Amygdala (tissue), 56 donors: ENCODE measurements around the gene POMT1.

Experiments used
- DNase-seq, 56 donors: peaks; one replicate each; lab custom pipeline; 2025; lab: John Stamatoyannopoulos, UW

Gene POMT1

DNA sequence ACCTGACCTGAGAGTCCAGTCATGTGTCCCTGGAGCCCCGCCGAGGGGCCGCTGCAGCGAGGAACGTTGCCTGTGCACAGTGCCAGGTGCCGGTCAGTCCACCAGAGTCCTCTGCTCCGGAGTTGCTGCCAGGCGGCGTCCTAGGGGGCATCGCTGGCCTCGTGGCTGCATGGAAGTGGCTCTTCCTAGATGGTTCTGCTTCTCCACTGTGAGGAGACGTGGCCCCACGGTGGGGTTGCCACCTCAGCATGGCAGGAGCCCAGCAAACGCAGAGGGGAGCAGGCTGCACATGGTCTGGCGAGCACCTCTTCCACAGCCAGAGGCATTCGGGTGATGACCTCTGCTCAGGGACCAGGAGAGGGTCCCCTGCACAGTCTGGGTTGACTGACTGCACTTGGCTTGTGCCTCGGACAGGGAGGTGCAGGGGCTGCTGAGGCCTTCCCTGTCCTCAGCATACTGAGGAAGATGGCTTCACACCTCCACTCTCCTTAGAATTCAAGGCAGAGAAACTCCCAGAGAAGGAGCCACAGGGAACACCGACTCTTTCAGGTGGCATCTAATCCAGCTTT, 25.9 kb upstream of the POMT1 start:
- peak in 3 of 56 donors; percentile 22 to 26 (median 26) for DNase-seq

DNA sequence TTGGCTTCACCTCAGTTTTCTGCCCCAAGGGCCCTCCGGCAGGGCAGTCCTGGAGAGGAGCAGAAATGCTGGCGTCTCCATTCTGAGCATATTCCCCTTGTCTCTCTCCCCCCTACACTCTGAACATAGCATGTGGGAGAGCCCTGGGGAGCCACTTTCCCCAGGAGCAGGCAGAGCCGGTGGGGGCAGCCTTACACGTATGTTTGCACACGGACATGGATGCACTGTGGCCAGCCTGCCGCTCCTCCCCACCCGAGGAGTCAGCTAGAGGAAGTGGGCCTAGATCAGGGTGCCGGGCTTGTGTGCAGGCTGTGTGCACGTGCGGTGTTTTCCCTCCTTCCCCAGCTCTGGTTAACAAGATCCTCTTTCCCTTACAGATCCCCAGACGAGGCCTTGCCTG, 25.4 kb upstream of the POMT1 start:
- no peak for DNase-seq

DNA sequence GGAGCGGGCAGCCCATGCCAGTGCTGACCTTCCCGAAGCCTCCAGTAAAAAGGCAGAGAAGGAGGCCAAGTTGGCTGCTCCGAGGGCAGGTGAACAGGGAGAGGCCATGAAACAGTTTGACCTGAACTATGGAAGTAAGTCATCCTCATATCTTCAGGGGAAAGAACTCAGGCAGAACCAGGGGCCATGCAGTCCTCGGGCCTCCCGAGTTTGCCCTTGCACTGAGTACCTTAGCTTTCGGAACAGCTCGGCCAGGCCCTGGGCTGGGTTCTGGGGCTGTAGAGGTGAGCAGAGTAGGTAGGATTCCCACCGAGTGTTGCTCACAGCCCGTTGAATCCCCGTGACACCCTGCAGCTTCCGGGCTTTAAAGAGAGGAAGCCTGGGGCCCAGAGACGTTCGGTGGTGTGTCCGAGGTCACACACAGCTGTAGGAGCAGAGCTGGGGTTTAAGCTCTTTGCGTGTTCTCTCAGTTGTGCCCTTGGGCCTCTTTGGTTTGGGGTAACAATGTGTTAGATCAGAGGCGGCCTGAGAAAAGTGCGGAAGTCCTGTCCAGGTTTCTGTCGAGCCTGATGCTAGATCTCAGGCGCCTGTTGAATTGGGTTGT, 24.8 kb upstream of the POMT1 start:
- no peak for DNase-seq

DNA sequence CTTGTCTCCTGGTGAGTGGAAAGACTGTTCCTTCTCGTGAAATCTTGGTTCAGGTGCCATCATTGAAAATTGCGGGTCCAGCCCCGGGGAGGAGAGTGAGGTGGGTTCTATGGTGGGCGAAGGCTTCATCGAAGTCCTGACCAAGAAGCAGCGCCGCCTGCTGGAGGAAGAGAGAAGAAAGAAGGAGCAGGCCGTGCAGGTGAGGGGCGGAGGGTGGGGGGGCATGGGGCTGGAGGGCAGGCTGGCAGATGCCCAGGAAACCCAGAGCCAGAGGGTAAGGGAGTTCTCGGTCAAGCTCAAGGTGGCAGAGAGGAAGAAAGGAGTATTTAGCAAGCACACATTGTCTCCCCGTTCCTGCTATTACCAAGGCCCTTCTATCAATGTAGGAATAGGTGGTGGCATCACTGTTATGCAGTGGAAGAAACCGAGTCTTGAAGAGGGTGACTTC, 24.3 kb upstream of the POMT1 start:
- peak in 6 of 56 donors; percentile 12 to 39 (median 17) for DNase-seq

DNA sequence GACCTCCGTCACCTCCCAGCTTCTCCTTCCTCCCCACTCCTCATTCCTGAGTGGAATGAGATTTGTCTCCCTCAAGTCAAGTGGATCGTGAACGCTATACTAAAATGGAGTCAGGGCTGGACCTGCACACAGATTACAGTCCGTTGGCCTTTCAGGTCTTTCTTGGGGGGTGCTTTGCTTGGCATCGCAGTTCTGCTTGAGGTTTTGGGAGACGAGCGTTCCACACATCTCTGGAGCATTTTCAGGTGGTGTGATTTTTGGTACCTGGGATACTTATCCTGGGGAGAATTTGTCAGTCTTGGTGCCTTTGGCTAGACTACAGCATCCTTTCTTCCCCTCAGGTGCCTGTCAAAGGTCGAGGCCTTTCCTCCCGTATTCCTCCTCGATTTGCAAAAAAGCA, 23.8 kb upstream of the POMT1 start:
- no peak for DNase-seq

DNA sequence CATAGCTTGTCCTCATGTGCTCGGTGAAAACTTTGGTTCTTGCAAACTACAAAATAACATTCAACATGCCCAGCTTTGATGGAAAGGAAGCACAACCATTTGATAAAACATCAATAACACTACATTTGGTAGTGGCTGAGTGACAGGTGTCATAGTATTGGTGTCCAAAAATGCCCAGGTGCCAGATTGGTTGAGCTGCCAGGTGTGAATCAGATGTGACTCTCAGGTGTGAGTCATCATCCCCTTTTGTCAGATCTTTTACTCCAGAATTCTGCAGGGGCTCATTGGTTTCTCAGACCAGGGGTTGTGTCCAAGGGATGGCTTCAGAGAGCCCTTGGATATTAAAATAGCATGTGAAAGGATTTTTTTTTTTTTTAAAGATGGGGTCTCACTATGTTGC, 22.5 kb upstream of the POMT1 start:
- DNase-seq, result no peak

DNA sequence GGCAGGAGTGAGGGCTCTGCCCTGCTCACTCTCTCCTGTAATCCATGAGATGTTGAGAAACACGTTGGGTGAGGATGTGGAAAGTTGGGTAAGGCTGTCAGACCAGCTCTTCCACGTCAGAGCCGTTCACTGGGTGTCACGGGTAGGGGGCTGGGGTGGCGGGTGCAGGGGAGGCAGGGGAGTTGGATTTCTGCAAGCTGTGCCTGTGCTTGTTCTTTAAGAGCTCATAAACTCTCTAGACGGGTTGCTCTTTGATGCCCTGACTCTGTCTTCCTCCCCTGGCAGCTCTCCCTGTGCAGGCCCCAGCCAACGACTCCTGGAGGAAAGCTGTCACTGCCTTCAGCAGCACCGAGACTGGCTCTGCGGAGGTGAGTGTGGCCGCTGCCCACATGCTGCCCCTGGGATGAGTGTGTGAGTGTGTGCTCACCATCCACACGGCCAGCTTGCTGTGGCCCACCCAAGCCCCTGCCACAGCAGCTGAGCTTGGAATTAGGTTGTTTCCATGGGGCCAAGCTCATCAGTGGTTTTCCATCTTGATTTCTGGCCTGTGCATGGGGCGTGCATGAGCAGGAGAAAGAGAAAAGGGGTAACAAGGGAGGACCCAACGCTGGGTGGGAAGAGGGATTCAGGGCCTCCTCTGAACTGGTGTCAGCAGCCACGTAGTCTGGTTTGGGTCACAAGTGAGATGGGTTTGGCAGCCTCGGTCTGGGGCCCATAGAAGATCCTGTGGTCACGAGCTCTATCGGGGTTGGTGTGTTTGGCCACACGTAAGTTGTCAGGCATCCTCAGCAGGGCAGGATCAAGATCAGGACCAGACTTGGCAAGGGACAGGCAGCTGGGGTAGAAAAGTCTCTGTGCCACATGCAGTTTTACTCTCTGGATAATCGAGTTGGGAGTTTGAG, 21.0 kb upstream of the POMT1 start:
- no peak for DNase-seq

DNA sequence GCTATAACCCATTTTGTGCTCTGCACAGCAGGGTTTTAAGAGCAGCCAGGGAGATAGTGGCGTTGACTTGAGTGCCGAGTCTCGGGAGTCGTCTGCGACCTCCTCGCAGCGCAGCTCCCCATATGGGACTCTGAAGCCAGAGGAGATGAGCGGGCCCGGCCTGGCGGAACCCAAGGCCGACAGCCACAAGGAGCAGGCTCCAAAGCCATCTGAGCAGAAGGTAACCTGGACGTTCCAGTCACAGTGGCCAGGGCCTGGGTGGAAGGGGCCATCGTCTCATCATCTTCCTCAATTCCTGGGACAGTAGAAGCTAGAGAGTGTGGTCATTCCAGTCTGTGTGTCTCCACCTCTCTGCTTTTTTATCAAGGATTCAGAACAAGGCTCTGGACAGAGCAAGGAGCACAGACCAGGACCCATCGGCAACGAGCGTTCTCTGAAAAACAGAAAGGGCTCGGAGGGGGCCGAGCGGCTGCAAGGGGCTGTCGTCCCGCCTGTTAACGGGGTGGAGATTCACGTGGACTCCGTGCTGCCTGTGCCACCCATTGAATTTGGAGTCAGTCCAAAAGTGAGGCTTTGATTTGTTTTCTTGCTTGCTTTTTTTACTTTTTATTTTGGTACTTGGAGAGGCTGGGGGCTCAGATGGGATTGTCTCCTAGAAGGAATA, 20.2 kb upstream of the POMT1 start:
- DNase-seq, result no peak

DNA sequence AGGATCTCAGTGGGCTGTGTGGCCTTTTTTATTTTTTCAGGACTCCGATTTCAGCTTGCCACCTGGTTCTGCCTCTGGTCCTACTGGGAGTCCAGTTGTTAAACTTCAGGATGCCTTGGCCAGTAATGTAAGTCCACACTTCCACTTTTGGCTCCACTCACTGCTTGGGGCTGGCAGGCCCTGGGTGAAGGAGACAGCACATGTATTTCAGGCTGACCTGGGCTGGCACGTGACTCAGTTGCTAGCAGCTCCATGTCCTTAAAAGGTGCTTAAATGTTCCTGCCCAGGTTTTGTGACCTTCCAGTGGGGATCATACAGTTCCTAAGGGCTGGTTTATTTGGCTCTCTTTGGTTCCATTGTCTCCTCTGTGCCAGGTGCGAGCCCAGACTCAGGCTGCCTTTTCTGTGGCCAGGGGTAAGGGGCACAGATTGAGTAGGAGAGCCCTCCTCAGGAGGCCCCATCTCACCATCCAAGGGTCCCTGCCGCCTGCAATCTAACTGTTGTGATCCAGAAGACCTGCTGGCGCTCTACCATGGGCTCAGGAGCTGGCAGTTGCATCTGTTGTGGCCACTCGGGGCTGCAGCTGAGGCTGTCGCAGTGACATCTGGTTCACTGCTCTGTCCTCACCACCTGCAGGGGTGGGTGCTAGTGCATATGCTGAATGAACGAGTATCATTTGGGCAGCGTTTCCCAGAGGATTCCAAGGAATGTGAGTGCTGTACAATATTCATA, 19.2 kb upstream of the POMT1 start:
- no peak for DNase-seq

DNA sequence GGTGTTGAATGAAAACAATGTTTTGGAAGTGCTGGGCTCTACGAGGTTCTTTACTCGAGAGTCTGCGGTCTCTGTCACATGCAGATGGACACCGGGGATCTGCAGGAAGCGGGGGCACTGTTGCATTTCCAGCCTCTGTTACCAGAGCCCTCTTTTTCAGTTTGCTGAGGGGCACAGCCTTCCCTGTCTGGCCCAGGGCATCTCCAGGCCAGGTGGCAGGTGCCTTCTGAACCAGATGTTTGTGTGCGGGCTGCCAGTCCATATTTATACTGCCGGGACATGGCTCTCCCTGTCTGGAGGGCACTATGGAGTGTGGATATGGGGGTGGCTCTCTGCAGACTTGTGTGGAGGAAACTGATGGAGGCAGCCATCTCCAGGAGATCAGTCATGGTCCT, 18.7 kb upstream of the POMT1 start:
- no peak for DNase-seq

DNA sequence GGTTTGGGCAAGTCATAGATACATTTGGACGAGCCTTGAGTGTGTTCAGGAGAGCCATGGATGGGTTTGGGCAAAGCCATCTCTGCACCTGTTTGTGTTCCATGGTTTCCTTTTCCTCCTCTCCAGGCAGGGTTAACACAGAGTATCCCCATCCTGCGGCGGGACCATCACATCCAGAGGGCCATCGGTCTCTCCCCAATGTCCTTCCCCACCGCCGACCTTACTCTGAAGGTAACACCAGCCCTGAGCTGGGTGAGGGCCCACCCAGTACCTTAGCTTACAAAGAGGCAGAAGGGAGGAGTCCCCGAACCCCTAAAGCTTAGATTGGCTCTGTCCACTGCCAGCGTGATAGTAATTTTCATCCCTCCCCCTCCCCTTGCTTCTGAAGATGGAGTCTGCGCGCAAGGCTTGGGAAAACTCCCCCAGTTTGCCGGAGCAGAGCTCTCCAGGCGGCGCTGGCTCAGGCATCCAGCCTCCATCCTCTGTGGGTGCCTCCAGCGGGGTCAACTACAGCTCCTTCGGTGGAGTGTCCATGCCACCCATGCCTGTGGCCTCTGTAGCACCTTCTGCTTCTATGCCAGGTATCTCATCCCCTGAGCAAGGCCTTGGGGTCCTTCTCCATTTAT, 18.0 kb upstream of the POMT1 start:
- DNase-seq, result no peak

DNA sequence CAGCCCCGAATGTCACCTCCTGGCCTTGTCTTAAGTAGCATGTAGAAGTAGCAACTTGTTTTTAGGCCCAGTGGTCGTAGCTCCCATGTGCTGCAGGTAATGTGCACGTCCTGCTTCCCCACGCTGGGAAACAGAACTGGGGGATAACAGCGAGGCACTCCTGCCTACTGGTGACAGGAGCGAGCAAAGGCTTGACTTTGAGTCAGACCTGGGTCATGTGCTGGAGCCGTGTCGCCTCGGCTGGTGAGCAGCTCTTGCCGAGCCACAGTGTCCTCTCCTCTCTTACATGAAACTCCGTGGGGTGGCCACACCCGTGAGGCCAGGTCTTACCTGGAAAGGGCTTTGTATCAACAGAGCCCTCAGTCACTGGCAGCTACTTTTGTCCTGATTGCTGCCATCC, 17.5 kb upstream of the POMT1 start:
- no peak for DNase-seq

DNA sequence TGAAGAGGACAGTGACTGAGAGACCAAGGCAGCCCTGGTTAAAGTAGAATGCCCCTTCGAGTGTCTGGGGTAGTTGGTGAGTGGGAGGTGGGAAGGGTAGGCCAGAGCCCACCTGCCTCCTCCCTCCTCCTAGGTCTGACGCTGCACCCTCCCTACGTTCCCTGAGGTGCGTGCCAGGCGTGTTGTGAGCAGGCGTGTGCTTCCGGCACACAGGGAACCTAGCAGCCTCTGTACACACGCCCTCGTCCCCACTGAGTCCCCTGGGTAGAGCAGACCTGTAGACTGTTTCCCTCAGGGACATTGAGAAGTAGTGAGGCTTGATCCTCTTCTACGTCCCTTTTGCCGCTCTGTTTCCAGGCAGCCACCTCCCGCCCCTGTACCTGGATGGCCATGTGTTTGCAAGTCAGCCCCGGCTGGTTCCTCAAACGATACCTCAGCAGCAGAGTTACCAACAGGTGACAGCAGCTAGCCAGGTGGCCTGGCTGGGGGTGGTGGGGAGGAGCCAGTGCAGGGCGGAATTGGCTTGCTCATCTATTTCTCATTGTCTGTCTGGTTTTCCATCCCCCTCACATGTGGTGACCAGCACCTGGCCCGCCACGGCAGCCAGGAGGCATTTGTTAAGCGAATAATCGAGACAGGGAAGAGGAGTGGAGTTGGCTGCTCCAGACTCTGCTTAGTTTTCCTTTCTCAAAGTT, 16.8 kb upstream of the POMT1 start:
- no peak for DNase-seq

DNA sequence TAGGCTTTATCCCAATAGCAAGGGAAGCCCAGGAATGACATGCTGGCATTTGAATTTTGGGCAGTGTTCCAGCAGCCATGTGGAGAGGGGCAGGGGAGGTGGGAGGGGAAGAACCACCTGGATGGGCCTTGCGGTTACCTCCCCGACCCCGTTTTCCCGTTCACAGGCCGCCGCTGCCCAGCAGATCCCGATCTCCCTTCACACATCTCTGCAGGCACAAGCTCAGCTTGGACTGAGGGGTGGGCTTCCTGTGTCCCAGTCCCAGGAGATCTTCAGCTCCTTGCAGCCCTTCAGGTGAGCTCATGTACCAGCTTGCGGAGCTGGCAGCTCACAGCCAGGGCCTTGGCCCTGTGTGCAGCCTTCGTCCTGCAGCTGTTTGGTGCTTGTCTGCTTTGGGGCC, 15.7 kb upstream of the POMT1 start:
- DNase-seq, result no peak

DNA sequence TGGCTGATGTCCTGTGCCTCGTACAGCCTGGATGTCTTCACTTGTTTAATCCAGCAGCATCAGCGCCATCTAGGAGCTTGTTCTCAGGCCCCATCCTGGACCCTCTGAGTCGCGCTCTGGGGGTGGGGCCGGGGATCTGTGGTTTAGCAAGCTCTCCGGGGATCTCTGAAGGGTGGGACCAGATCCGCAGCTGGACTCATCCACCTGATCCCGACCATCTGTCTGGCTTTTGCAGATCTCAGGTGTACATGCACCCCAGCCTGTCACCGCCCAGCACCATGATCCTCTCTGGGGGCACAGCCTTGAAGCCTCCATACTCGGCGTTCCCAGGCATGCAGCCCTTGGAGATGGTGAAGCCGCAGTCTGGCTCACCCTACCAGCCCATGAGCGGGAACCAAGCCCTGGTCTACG, 15.1 kb upstream of the POMT1 start:
- DNase-seq, result no peak

DNA sequence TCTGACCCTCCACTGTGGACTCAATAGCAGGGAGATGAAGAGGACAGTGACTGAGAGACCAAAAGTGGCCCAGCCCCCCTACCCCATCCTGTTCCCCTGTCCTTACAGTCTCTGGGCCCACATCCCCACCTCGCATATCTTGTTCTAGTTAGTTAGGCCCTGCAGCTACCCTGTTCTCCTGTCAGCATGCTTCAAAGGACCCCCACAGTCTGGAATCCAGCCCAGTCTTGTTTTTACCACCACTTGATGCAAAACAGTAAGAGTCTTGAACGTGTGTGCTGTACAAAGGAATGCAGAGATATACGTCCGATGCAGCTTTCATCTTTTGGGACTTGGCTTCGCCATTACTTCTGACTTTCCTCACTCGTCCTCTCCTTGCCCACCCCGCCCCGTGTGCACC, 12.2 kb upstream of the POMT1 start:
- DNase-seq, result no peak

DNA sequence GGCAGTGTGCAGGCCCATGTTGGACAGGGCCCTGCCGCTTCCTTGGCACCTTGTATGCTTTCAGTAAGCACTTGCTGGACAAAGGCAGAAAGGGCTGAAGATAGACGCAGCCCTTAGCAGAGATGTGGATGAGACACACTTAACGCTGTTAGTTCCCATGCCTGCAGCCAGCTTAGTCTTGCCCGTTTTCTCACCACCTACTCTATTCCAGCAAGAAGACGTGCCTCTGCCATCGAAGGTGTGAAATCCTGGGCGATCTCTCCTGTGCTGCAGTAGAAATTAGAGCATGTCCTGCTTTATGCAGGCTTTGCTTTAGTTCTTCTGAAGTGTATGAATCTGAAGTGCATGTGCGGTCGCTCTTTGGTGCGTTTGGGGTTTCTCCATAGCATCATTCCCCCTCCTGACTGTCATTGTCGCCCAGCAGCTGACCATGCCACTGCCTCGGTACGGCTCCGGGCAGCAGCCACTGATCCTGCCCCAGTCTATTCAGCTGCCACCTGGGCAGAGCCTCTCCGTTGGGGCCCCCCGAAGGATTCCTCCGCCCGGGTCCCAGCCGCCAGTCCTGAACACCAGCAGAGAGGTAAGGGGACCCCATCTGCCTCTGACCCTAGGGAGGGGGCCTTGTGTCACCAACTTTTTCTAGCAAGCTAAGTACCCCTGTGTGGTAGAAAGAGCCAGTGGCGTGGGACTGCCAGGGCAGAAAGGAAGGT, 11.6 kb upstream of the POMT1 start:
- peak in 16 of 56 donors; percentile 16 to 72 (median 32) for DNase-seq

DNA sequence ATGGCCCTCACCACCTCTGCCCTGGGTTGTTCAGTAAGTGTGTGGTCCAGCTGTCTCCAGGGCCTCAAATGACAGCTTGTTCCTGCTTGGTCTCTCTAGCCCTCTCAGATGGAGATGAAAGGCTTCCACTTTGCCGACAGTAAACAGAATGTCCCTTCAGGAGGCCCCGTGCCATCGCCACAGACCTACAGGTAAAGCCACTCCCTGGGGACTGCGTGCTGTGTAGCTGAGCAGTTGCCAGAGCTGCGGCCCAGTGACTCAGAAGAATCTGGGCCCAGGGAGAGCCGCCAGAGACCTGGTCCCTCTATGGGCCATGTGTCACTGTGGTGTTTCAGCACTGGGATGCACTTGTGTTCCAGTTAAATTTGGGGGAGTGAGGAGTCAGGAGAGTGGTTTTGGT, 10.6 kb upstream of the POMT1 start:
- no peak for DNase-seq
